A549 (cell line): ENCODE measurements around the gene TMEFF2.

Experiments
- CEBPB ChIP-seq, 2 experiments: fragments of >200 bp in 1 of 2; sonication (Bioruptor Twin) in 1 of 2; formaldehyde crosslinking in 1 of 2; IDR thresholded peaks; 2 replicates each; pipeline ENCODE4 v1.6.1; 2012 to 2016
- CTCF ChIP-seq: fragments of >200 bp; sonication (Bioruptor Twin); formaldehyde crosslinking; IDR thresholded peaks from 3 replicates; pipeline ENCODE4 v1.5.1; 2016
- ELK1 ChIP-seq: fragments of 150-350 bp; IDR thresholded peaks from 2 replicates; pipeline ENCODE4 v1.6.1; 2014; ENCODE audit warnings: low read depth, mild to moderate bottlenecking, low read length
- EP300 ChIP-seq, 2 experiments: fragments of >200 bp; sonication (Bioruptor Twin); formaldehyde crosslinking; IDR thresholded peaks; 2 replicates in 1 of 2; 3 replicates in 1 of 2; pipeline ENCODE4 v1.6.1; 2016 to 2017
- HEYL ChIP-seq: fragments of 250-450 bp; sonication (Bioruptor Pico); IDR thresholded peaks from 2 replicates; pipeline ENCODE4 v1.8.0; 2021; ENCODE audit warnings: mild to moderate bottlenecking, moderate library complexity
- MAZ ChIP-seq: fragments of 150-350 bp; IDR thresholded peaks from 2 replicates; pipeline ENCODE4 v1.6.1; 2014; ENCODE audit warnings: antibody characterized with exemption, low read depth, low read length, borderline replicate concordance
- NFE2L2 ChIP-seq: fragments of 150-350 bp; conservative IDR thresholded peaks from 2 replicates; pipeline ENCODE4 v1.6.1; 2014; ENCODE audit warnings: low read length
- RARB ChIP-seq: fragments of 250-450 bp; sonication (Bioruptor Pico); IDR thresholded peaks from 2 replicates; pipeline ENCODE4 v1.8.0; 2021; ENCODE audit warnings: mild to moderate bottlenecking, moderate library complexity
- TP53 ChIP-seq: fragments of 250-450 bp; sonication (Bioruptor Pico); IDR thresholded peaks from 2 replicates; pipeline ENCODE4 v1.5.0; 2021; ENCODE audit warnings: mild to moderate bottlenecking, moderate library complexity

GRCh38 chr2:192216336-192216735, 21.6 kb upstream of the TMEFF2 start:
- no peak for TF ChIP-seq TP53 (CRISPR knock-in tag)
- no peak for TF ChIP-seq MAZ
- TF ChIP-seq EP300 (IDR thresholded peaks at IDR 0.05) = no peak
- TF ChIP-seq CEBPB (IDR thresholded peaks at IDR 0.05) = no peak
- TF ChIP-seq CTCF = no peak
- no peak for TF ChIP-seq RARB (CRISPR knock-in tag)
- no peak for TF ChIP-seq ELK1
- no peak for TF ChIP-seq NFE2L2
- no peak for TF ChIP-seq HEYL (CRISPR knock-in tag)
